Bronchial epithelial cell (primary cell): Measurements from ENCODE around the gene MYH15. TPM values are rescaled to one million over a fixed set of nuclear protein-coding genes. Genes with fewer than 3 reads are reported as not detected.

Source experiments
- DNase-seq: peaks from one replicate; pipeline ENCODE4 v3.0.0-alpha.2; 2010; ENCODE audit warnings: low read depth
- FAIRE-seq: peaks from 2 replicates; lab custom pipeline; 2011; peaks lifted over from hg19 to GRCh38; lab: Jason Lieb, UNC
- H3K27me3 ChIP-seq: 2 replicates; pipeline ENCODE4 v1.5.1; 2011; ENCODE audit warnings: low read length; ENCODE audit not compliant: control insufficient read depth, insufficient read depth
- H3K36me3 ChIP-seq: 2 replicates; pipeline ENCODE4 v1.5.1; 2011; ENCODE audit warnings: low read length; ENCODE audit not compliant: control insufficient read depth, insufficient read depth
- H3K4me3 ChIP-seq: 2 replicates; pipeline ENCODE4 v1.5.1; 2011; ENCODE audit warnings: mild to moderate bottlenecking, low read depth, low read length, control low read depth
- CTCF ChIP-seq: IDR thresholded peaks from 2 replicates; pipeline ENCODE4 v1.5.1; 2011; ENCODE audit warnings: mild to moderate bottlenecking, moderate library complexity, low read length, control low read depth, inconsistent platforms; ENCODE audit not compliant: insufficient read depth, severe bottlenecking
- total RNA-seq: library from RNA; depleted of rRNA; stranded (reverse); fragments of >200 nt; gene quantifications from 2 replicates; pipeline ENCODE4 v1.2.1, GENCODE V29; 2014

The MYH15 gene
- total RNA-seq, 1 donor from 2014 or later: under 0.01 TPM

GRCh38 chr3:108331792-108332191, 178.6 kb downstream of the MYH15 start:
- no peak for DNase-seq
- no peaks in the 10 kb centered on the region for H3K27me3 ChIP-seq
- FAIRE-seq: no peak
- no peak for TF ChIP-seq CTCF
- H3K36me3 ChIP-seq: no peaks in the 10 kb centered on the region
- H3K4me3 ChIP-seq: no peak overlapping the region

Other genes with a start within 250 kb of the MYH15 start
- not detected in 2 replicates for gene HHLA2, start 214.0 kb downstream of the MYH15 start, total RNA-seq
- 0.79 and 1.5 TPM in 2 replicates for gene CIP2A, start 78.8 kb upstream of the MYH15 start, total RNA-seq
- gene DZIP3, start 79.1 kb upstream of the MYH15 start, total RNA-seq: 1.3 and 1.6 TPM in 2 replicates
- gene RETNLB, start 246.8 kb upstream of the MYH15 start, total RNA-seq: not detected in 2 replicates